Central memory CD4-positive, alpha-beta T cell (primary cell): Measurements from ENCODE around the gene PDXDC1.
"Not testable (repeated sequence)": the region's sequence is repeated elsewhere in the genome, so short reads cannot be mapped to it uniquely, and the experiment has no call there.

ENCODE experiments used
- DNase-seq: peaks from one replicate; pipeline ENCODE4 v3.0.0; 2022

Gene PDXDC1

DNA sequence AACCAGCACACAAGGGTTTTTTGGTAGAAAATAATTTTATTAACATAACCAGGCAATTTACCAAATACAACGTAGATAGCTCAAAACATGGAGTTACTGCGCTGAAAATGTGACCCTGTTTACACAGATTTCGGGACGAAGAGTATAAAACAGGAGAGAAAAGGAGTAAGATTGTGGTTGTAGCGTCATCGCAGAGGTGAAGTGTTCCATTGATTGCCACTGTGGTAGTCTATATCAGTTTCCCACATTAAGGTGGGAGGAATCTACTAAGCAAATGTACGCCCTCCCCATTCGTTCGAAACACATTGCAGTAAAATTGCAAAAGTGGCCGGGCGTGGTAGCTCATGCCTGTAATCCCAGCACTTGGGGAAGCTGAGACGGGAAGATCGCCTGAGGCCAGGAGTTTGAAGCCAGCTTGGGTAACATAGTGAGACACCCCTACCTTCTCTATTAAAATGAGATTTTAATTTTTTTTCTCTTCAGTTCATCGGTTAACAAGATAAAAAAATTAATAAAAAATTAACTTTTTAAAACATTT, 972 bp upstream of the PDXDC1 start:
- not testable (repeated sequence) for DNase-seq

GRCh38 chr16:14974331-14974655, 533 bp upstream of the PDXDC1 start:
- not testable (repeated sequence) for DNase-seq

DNA sequence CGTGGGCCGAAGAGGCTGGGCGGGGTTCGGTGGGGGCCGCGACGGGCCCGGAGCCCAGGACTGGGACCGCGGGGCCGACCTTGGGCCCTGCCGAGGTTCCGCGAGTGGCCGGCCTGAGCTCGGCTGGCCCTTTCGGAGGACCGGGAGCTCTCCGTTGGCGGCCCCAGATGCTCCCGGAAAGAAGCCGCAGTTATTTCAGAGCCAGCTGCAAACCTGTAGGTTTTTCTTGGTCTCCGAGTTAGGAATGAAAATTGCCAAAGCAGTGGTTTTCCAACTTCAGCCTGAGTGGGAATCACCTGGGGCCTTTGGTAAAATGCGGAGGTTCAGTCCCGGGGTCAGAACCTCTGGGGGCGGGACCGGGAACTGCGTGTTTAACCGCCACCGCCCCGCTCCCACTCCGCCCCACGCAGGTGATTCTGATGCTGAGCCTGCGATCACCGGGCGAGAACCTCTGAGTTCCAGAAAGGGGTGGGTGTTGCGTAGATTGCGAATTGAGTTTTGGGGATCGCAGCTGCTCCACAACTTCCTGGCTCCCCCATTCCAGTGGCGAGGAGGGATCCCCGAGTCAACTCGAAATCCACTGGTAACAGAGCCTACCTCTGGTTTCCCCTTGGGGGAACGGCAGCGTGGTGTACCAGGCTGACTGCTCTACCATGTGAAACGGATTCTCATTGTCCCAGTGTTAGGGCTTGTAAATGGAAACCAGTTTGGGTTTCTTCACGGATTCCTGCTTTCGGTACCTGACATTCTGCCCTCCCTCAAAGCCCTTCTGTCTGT, 780 bp downstream of the PDXDC1 start:
- DNase-seq = peak; percentile 47

DNA sequence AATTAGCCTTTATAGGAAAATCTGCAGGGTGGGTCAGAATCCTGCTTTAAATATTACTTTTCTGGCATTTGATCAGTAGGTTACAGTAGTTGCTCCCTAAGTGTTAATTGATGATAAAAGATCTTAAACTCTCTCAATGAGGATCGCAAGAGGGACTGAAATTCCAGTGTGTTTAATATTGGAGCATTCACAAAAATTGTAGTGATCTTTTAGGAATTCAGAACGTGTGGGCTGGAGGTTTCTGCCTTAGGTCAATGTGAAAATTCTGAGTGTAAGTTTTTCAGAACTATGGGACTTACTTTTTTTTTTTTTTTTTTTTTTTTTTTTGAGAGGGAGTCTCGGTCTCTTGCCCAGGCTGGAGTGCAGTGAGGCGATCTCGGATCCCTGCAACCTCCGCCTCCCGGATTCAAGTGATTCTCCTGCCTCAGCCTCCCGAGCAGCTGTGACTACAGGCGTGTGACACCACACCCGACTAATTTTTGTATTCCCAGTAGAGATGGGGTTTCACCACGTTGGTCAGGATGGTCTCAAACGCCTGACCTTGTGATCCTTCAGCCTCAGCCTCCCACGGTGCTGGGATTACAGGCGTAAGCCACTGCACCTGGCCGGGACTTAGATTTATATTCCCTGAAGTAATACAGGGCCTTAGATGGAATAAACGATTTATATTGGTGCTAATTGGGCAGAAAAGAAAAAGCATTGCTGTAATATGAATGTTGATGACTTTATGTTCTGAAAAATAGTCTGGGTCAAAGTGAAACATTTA, 2.3 kb downstream of the PDXDC1 start:
- not testable (repeated sequence) for DNase-seq

GRCh38 chr16:14978281-14978680, 3.5 kb downstream of the PDXDC1 start:
- DNase-seq = not testable (repeated sequence)

GRCh38 chr16:14978908-14979307, 4.1 kb downstream of the PDXDC1 start:
- not testable (repeated sequence) for DNase-seq

- not testable (repeated sequence) for DNase-seq
Measured at GRCh38 chr16:14981234-14981633, 6.4 kb downstream of the PDXDC1 start.

GRCh38 chr16:14982521-14982920, 7.7 kb downstream of the PDXDC1 start:
- not testable (repeated sequence) for DNase-seq

DNA sequence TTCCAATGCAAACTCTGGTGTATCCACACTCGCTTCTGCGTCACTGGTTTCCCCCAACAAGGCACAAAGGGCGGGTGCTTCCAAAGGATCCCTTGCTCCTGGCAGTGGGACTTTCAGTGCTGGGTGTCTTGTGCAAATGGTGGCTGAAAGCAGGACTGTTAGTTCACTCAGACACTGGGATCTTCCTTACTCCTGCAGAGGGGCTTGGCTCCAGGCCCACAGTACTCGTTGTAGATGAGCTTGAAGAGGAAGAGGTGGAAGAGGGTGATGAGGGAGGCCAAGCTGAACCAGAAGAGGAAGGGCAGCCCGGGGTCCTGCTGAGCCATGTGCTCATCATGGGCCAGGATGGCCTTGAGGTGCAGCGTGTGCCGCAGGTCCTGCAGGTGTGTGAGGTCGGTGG, 13.3 kb downstream of the PDXDC1 start:
- DNase-seq = not testable (repeated sequence)

DNA sequence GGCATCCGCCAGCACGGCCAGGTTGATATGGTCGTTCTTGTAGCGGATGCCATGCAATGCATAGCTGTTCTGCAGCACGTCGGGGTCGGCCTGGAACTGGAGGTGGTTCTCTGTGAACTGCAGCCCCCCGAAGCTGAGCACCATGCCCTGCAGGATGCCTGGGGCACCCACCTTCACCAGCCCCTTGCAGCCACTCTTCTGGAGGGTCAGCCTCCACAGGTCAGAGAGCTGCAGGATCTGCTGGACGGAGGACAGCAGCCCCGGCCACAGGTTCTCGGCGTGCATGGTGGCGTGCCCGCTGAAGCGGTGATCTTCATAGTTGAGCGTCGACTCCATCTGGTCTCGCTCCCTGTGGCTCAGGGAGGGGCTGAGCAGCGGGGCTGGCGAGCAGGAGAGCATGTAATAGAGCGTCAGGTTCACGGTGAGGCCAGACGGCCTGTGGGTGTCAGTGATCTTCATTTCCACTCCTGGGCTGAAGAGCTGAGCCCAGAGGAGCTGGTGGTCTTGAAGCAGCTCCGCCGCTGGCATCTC, 13.9 kb downstream of the PDXDC1 start:
- not testable (repeated sequence) for DNase-seq

DNA sequence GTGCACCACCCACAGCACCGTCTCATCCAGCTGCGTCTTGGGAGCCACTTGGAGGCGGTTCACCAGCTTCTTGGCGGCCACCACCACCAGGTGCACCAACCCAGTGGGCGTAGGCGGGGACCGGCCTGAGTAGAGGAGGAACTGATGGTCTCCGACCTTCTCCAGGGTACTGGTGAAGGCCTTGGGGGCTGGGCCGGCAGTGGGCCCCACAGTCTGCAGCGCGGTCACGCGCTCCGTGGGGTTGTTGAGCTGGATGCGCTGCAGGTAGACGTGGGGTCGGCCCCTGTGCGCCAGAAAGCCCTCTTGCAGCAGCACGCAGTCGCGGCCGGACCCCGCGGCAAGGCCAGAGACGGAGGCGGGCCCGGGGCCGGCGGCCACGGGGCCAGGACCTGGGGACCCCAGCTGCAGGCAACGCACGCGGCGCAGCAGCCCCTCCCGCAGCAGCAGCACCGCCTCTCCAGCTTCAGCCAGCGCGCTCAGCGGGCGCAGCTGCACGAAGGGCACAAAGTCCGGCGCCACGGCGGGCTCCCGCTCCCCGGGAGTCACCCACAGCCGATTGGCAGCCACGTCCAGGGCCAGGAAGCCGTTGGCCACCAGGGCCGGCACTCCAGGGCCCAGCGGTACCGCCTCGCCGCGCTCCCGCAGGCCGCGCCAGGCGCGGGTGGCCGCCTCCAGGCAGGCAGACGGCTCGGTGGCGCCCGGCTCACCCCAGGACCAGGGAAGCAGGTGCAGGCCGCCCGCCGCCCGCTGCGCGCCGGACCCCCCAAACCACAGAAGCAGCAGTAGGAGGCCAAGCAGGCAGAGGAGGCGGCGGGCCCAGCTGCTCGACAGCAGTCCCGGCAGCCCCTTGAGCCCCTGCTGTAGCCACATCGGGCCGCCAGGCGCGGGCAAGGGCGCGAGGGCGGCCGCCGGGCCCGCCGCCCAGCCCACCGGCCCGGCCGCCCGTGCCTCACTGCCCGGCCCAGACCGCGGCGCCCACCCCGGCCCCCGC, 14.8 kb downstream of the PDXDC1 start:
- DNase-seq = not testable (repeated sequence)

- not testable (repeated sequence) for DNase-seq
Measured at GRCh38 chr16:14993277-14994151, 18.7 kb downstream of the PDXDC1 start.

GRCh38 chr16:14996702-14997101, 21.9 kb downstream of the PDXDC1 start:
- DNase-seq = not testable (repeated sequence)

GRCh38 chr16:14998300-14998699, 23.5 kb downstream of the PDXDC1 start:
- not testable (repeated sequence) for DNase-seq

- not testable (repeated sequence) for DNase-seq
Measured at GRCh38 chr16:14999845-15000244, 25.0 kb downstream of the PDXDC1 start.

DNA sequence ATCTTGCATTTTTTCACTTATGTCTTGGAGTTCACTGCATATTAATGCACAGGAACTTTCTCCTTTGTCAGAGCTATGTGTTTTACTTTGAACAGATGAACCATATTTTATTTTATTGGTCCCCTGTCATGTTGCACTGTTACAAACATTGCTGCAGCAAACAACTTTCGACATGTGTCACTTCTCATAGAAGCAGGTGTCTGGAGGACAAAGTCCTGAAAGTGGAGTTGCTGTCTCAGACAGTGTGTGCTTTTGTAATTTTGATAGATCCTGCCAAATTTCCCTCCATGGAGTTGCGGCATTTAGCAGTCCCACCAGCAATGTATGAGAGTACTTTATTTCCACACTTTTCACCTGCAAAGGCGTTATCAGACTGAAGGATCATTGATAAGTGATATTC, 27.6 kb downstream of the PDXDC1 start:
- not testable (repeated sequence) for DNase-seq

DNA sequence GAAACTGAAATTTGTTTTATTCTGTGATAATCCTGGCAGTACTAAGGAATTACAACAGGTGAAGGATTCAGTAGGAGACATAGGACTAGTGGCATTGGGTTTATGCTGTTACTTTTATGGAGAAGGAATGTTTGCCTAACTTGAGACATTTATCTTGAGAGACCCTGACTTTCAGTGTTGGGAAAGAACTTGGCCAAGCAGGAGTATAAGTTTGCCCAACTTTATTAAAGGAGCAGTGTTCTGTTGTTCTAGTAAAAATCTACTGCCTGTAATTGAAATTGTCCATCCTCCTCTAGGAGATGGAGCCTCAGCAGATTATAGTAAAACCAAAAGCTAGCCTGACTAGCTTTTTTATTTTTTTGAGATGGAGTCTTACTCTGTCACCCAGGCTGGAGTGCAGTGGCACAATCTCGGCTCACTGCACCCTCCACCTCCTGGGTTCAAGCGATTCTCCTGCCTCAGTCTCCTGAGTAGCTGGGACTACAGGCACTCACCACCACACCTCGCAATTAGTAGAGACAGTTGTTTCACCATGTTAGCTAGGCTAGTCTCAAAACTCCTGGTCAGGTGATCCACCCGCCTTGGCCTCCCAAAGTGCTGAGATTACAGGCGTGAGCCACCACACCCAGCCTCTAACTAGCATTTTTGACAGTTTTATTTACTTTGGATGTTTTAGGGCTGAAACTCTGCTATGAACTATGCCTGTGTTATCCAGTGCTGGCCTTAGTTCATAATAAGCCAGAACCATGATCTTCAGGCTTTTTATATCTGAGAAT, 30.7 kb downstream of the PDXDC1 start:
- DNase-seq = not testable (repeated sequence)

DNA sequence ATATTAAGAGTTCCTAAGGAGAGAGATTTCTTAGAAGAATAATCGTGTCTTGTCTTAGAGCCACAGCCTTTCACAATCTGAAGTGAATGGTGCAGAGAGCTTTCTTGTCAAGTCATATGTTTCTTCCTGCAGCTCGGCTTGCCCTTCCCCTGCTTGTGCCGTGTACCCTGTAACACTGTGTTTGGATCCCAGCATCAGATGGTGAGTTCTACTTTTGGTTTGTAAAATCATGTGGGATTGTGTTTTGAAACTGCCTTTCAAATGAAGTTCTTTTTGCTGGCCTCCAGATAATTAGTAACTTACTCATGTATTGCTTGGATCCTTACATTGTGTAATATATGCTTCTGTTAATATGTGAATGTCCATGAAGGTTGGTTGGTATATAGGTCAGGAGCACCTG, 33.8 kb downstream of the PDXDC1 start:
- not testable (repeated sequence) for DNase-seq

- not testable (repeated sequence) for DNase-seq
Measured at GRCh38 chr16:15012941-15013340, 38.1 kb downstream of the PDXDC1 start.

GRCh38 chr16:15015671-15016070, 40.8 kb downstream of the PDXDC1 start:
- DNase-seq = not testable (repeated sequence)
